Measurements from ENCODE around the gene CAGE1.
"Not testable (repeated sequence)": the region's sequence is repeated elsewhere in the genome, so short reads cannot be mapped to it uniquely, and the experiment has no call there.

CAGE1 gene

DNA sequence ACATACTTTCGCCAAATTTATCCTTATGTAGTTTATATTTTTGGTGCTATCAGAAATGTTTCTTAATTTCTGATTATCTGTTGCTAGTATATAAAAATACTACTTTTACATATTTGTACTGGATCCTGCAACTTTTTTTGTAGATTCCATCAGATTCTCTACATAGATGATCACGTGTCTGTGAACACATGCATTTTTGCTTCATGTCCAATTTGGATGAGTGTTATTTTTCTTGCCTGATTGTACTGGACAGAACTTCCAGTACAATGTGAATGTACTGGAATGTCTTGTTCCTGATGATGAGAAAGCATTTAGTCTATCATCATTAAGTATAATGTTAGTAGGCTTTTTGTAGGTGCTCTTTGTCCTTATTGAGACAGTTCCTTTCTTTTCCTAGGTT, 51.5 kb downstream of the CAGE1 start:
- Mint-ChIP-seq H3K36me3 (ENCODE audit: low read depth) (no peaks in the 10 kb centered on the region), H3K4me1 (no peaks in the 10 kb centered on the region), H3K9me3 (no peaks in the 10 kb centered on the region), H3K4me3 (no peak overlapping the region), H3K27ac (no peak overlapping the region), H3K27me3 (no peaks in the 10 kb centered on the region)
- no peak for DNase-seq
- no peak for ATAC-seq

DNA sequence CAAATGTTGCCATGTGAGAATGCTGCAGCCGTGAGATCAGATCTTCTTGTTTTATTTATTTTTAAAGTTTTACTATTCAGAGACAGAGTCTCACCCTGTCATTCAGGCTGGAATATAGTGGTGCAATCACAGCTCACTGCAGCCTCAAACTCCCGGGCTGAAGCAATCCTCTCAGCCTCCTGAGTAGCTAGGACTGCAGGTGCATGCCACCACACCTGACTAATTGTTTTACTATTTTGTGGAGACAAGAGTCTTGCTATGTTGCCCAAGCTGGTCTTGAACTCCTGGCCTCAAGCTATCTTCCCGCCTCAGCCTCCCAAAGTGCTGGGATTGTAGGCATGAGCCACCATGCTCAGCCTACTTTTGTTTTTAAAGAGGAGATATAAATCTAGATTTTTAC, 54.0 kb downstream of the CAGE1 start:
- DNase-seq (no peak), ATAC-seq (no peak)
- Mint-ChIP-seq H3K4me3 (no peak overlapping the region), H3K36me3 (ENCODE audit: low read depth) (no peaks in the 10 kb centered on the region), H3K27ac (no peak overlapping the region), H3K27me3 (no peaks in the 10 kb centered on the region), H3K9me3 (no peaks in the 10 kb centered on the region), H3K4me1 (no peaks in the 10 kb centered on the region)

DNA sequence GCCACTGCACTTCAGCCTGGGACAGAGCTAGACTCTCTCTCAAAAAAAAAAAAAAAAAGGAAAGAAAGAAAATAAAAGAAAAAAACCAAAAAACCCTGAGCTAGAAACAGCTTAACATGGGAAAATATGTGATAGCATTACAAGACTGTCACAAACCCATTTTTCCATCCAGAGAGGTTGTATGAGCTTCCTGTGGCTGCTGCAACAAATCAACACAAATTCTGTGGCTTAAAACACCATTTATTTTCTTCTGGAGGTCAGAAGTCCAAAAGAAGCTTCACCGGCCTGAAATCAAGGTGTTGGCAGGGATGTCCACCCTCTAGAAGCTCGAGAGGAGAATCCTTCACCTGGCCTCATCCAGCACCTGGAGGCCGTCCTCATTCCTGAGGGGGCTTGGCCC, 54.9 kb downstream of the CAGE1 start:
- H3K27ac Mint-ChIP-seq, result no peak overlapping the region
- H3K4me3 Mint-ChIP-seq, result no peak overlapping the region
- ATAC-seq (no peak), DNase-seq (no peak)
- H3K9me3 Mint-ChIP-seq, result no peaks in the 10 kb centered on the region
- H3K27me3 Mint-ChIP-seq, result no peaks in the 10 kb centered on the region
- H3K36me3 Mint-ChIP-seq (ENCODE audit: low read depth), result no peaks in the 10 kb centered on the region
- H3K4me1 Mint-ChIP-seq, result no peaks in the 10 kb centered on the region

DNA sequence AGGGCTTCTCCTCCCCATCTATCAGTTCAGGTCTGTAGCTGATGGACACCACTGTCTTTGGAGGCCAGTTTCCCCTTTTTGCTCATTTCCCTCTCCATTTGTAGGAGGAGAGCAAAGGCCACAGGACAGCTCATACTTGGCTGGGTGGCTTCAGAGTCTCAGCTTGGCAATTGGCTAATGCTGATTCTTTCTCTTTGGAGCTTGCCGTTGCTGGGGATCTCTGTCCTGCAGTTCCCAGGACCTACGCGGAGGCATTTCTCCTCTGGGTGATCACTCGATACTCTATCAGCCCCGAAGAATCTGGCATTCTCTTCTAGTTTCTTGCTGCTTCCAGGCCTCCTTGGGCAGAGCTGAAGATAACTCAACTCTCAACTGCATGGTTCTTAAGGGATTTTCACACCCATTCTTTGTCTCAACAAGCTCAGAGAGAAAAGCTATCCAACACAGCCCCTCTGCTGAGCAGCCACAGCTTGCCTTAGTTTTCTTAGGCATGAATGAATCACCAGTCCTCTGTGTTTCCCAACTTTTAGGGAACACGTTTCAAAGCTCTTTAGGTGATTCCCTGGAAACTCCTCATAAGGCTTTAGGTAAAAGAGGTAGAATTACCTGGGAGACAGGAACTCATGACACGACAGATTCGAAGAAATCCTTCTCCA, 57.3 kb downstream of the CAGE1 start:
- Mint-ChIP-seq H3K4me3 (no peak overlapping the region), H3K4me1 (no peaks in the 10 kb centered on the region), H3K27ac (no peak overlapping the region), H3K36me3 (ENCODE audit: low read depth) (no peaks in the 10 kb centered on the region), H3K9me3 (no peaks in the 10 kb centered on the region), H3K27me3 (peaks cover 3% of the 10 kb centered on the region)
- no peak for DNase-seq
- ATAC-seq, result no peak

DNA sequence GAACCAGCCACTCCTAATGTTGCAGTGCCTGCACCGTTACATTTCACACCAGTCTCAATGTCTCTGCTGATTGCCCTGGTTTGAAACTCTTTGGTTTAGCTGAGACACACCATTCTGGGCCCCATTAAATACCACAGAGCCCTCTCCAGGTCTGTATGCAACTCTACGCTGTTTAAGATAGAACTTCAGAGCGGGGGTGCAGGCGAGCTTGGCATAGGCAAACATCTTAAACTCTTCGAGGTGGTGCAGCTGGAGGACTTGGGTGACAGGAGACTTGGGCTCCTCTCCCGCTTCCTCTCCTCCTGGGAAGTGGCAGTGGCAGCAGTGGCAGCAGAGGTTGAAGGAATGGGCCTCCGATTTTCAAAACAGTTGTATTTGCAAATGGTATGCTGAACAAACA, 58.1 kb downstream of the CAGE1 start:
- peaks cover 3% of the 10 kb centered on the region for H3K27me3 Mint-ChIP-seq
- H3K9me3 Mint-ChIP-seq, result no peaks in the 10 kb centered on the region
- no peaks in the 10 kb centered on the region for H3K36me3 Mint-ChIP-seq (ENCODE audit: low read depth)

DNA sequence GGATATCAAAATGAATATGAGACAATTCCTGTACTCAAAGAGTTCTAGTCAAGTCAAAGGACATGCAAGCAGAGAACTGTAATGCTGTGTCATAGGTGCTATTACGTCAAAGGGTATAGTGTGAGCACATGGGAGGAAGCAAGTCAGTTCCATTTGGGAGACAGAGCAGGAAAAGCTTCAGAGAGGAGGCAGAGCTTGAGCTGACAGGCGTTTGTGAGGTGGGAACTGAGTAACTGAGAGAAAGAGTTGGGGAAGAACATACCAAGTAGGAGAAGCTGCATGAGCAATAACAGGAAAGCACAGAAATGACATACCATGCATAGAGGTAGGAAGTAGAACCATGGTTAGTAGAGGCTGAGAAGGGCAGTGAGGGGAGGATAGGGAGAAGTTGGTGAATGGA, 61.3 kb downstream of the CAGE1 start:
- ATAC-seq, result no peak
- Mint-ChIP-seq H3K27ac (no peak overlapping the region), H3K36me3 (ENCODE audit: low read depth) (no peaks in the 10 kb centered on the region), H3K9me3 (no peaks in the 10 kb centered on the region), H3K4me3 (no peak overlapping the region), H3K4me1 (peaks cover 3% of the 10 kb centered on the region), H3K27me3 (peaks cover 13% of the 10 kb centered on the region)
- no peak for DNase-seq

More for the DNA sequence above, 58.1 kb downstream of the CAGE1 start:
- DNase-seq, result no peak
- H3K4me3 Mint-ChIP-seq, result no peak overlapping the region
- no peaks in the 10 kb centered on the region for H3K4me1 Mint-ChIP-seq
- H3K27ac Mint-ChIP-seq, result no peak overlapping the region
- ATAC-seq, result no peak

DNA sequence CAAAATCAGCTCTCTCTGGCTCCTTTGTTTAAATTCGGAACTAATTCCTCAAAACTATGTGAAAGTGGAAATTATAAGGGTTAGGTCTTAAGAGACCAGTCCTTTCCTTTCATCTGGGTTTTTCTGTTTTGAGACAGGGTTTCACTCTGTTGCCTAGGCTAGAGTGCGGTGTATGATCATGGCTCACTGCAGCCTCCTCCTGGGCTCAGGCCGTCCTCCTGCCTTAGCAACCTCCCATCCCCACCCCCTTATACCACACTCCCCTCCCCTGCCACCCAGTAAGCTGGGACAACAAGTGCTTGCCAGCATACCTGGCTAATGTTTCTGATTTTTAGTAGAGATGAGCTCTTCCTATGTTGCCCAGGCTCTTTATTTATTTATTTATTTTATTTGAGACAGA, 63.8 kb downstream of the CAGE1 start:
- Mint-ChIP-seq H3K27ac (no peak overlapping the region), H3K36me3 (ENCODE audit: low read depth) (no peaks in the 10 kb centered on the region), H3K4me1 (peaks cover 3% of the 10 kb centered on the region), H3K4me3 (no peak overlapping the region), H3K27me3 (peaks cover 15% of the 10 kb centered on the region), H3K9me3 (no peaks in the 10 kb centered on the region)
- ATAC-seq, result no peak
- DNase-seq, result no peak

DNA sequence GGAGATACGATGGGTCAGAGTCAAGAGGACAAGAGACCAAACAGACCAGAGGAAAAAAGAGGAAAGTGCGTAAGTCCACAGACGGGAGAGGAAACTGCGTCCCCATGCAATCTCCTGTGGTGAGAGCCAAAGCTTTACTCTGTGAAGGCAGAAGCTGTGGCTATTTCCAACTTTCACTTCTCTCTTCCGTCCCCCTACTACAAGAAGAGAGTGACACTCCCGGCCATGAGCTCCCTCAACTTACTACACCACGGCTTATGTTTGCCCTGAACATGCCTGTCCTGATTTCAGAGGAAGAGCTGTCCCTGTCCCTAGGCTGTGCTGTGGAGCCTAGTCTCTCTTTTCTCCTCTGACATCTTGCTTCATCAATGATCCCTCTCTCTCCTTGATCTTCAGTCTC, 65.0 kb downstream of the CAGE1 start:
- Mint-ChIP-seq H3K27me3 (peaks cover 15% of the 10 kb centered on the region), H3K4me1 (peaks cover 3% of the 10 kb centered on the region), H3K27ac (no peak overlapping the region), H3K9me3 (no peaks in the 10 kb centered on the region), H3K4me3 (no peak overlapping the region), H3K36me3 (ENCODE audit: low read depth) (no peaks in the 10 kb centered on the region)
- no peak for DNase-seq
- no peak for ATAC-seq

DNA sequence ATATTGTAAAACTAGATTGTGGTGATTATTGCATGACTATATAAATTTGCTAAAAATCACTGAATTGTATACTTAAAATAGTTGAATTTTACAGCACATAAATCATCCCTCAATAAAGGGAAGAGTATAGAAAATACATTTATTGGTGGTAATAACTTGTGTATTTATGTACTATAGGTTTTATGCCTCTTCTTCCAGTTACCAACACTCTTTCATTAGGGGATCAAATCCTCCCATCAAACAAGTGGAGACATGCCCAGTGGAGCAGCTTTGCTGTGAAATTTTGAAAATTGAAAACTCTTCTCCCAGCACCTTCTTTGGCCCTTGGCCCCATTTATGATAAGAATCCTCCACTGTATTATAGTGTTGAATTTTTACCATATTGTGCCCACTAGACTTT, 66.5 kb downstream of the CAGE1 start:
- Mint-ChIP-seq H3K27me3 (peaks cover 13% of the 10 kb centered on the region), H3K9me3 (no peaks in the 10 kb centered on the region), H3K4me1 (peaks cover 3% of the 10 kb centered on the region), H3K4me3 (no peak overlapping the region), H3K36me3 (ENCODE audit: low read depth) (no peaks in the 10 kb centered on the region), H3K27ac (no peak overlapping the region)
- no peak for ATAC-seq
- DNase-seq, result no peak

DNA sequence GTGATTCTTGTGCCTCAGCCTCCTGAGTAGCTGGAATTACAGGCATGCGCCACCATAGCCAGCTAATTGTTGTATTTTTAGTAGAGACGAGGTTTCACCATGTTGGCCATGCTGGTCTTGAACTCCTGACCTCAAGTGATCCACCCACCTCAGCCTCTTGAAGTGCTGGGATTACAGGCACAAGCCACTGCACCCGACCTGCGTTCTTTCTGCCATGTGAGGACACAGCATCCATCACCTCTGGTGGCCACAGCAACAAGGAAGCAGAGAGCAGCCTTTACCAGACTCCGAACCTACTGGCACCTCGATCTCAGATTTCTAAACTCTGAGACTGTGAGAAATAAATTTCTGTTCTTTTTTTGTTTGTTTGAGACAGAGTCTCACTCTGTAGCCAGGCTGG, 67.7 kb downstream of the CAGE1 start:
- not testable (repeated sequence) for H3K36me3 Mint-ChIP-seq (ENCODE audit: low read depth); ATAC-seq; H3K27ac Mint-ChIP-seq; H3K4me1 Mint-ChIP-seq; H3K4me3 Mint-ChIP-seq; DNase-seq; H3K9me3 Mint-ChIP-seq
- H3K27me3 Mint-ChIP-seq, result peaks cover 13% of the 10 kb centered on the region

DNA sequence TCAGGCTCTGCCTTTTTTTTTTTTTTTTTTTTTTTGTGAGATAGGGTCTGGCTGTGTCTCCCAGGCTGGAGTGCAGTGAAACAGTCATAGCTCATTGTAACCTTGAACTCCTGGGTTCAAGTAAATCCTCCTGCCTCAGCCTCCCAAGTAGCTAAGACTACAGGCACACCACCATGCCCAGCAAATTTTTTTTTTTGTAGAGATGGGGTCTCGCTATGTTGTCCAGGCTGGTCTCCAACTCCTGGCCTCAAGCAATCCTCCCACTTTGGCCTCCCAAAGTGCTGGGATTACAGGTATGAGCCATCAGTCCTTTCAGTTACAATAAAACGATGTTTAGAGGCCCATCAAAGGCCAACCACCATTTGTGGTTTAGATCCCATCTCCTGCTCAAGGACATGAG, 70.1 kb downstream of the CAGE1 start:
- not testable (repeated sequence) for H3K4me1 Mint-ChIP-seq; H3K27me3 Mint-ChIP-seq; ATAC-seq; DNase-seq; H3K36me3 Mint-ChIP-seq (ENCODE audit: low read depth); H3K9me3 Mint-ChIP-seq; H3K4me3 Mint-ChIP-seq; H3K27ac Mint-ChIP-seq

DNA sequence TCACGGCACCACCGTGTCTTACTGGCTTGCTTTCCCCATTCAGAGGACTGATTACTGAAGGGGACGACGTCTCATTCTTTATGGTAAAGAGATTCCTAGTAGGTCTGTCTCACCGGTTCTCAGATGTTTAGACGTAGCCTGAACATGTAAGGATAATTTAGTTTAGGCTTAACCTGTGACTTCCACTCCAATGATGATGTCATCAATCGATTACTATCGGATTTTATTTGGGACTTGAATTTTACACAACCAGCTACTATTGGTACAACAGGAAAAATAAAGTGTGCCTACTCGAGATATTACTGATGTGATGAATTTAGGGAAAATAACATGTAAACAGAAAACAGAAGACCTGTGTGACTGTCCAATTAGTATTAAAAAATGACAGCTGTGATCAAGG, 72.0 kb downstream of the CAGE1 start:
- Mint-ChIP-seq H3K36me3 (ENCODE audit: low read depth) (no peaks in the 10 kb centered on the region), H3K9me3 (no peaks in the 10 kb centered on the region), H3K4me3 (no peak overlapping the region), H3K27ac (no peak overlapping the region), H3K4me1 (peaks cover 16% of the 10 kb centered on the region), H3K27me3 (peaks cover 2% of the 10 kb centered on the region)
- DNase-seq (no peak), ATAC-seq (no peak)

DNA sequence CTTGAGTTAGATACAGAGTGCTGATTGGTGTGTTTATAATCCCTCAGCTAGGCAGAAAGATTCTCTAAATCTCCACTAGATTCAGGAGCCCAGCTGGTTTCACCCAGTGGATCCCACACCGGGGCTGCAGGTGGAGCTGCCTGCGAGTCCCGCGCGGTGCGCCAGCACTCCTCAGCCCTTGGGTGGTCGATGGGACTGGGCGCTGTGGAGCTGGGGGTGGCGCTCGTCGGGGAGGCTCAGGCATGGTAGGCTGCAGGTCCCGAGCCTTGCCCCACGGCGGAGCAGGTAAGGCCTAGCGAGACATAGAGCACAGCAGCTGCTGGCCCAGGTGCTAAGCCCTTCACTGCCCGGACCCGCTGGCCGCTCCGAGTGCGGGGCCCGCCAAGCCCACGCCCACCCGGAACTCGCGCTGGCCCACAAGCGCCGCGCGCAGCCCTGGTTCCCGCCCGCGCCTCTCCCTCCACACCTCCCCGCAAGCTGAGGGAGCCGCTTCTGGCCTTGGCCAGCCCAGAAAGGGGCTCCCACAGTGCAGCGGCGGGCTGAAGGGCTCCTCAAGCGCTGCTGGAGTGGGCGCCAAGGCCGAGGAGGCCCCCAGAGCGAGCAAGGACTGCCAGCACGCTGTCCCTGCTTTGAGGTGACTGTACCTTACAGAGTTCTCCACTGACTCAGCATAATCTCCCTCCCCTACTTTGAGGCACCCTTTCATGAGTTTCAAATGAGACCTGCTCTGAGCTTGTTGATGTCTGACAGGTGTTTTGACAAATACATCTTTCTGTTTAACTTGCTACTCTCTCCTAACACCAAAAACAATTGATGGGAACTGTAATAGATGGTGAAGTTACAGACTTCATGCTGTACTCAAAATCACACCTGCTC, 72.6 kb downstream of the CAGE1 start:
- DNase-seq (no peak), ATAC-seq (no peak)
- H3K36me3 Mint-ChIP-seq (ENCODE audit: low read depth), result peaks cover 3% of the 10 kb centered on the region
- no peak overlapping the region for H3K27ac Mint-ChIP-seq
- no peaks in the 10 kb centered on the region for H3K9me3 Mint-ChIP-seq
- H3K4me3 Mint-ChIP-seq, result no peak overlapping the region
- H3K4me1 Mint-ChIP-seq, result peaks cover 17% of the 10 kb centered on the region
- H3K27me3 Mint-ChIP-seq, result peaks cover 2% of the 10 kb centered on the region

DNA sequence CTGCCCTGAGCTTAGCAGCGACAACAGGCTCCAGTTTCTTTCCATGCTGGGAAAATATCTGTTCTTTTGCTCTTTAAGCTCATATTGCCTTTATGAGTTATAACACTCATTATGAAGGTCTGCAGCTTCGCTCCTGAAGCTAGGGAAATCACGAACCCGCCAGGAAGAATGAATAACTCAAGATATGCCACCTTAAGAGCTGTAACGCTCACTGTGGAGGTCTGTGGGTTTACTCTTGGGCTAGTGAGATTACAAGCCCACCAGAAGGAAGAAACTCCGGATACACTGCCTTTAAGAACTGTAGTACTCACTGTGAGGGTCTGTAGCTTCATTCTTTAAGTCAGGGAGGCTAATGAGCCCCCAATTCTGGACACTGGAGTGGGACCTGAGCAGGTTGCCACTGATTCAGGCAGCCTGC, 73.6 kb downstream of the CAGE1 start:
- ATAC-seq (no peak), DNase-seq (no peak)
- Mint-ChIP-seq H3K36me3 (ENCODE audit: low read depth) (peaks cover 9% of the 10 kb centered on the region), H3K4me3 (no peak overlapping the region), H3K27ac (no peak overlapping the region), H3K4me1 (peaks cover 23% of the 10 kb centered on the region), H3K27me3 (peaks cover 2% of the 10 kb centered on the region), H3K9me3 (no peaks in the 10 kb centered on the region)

All from activated naive CD8-positive, alpha-beta T cell treated with anti-CD3 and anti-CD28 coated beads, Interleukin-2, amount 50 U/mL, for 24 hours (primary cell).